ENCODE results near the gene MUC2. TPM values are rescaled to one million over a fixed set of nuclear protein-coding genes. Genes with fewer than 3 reads are reported as not detected.

Gene MUC2
- total RNA-seq, 1 donor from 2014 or later: not detected

DNA sequence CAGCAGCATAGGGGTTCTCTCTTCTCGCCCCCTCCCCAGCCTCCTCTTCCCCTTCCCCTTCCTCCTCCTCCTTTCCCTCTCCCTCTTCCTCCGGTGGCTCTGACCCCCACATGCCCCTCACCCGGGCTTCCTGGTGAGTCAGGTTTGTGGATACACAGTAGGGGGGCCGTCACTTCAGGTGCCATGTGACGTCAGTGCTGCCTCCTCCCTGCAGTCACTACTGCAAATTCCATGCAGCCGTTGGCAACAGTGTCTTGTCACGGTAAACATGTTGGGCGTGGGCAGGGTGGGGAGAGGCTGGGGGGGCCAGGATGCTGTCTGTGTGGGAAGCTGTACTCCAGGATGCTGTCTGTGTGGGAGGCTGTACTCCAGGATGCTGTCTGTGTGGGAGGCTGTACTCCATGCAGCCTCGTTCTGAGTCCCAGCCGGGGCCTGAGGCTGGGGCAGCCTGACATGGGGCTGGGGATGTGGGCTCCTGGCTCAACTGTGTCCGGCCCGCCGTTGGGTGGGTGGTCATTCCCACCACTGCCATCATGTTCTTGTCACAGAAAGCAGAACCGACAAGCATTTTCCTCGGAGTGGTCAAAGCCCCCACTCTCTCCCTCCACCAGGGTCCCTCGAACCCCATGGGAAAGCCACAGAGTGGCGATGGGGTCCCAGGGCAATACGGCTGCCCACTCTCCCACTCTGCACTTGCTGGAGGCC is 2.4 kb upstream of the MUC2 start:
- peak; percentile 41 for DNase-seq

DNA sequence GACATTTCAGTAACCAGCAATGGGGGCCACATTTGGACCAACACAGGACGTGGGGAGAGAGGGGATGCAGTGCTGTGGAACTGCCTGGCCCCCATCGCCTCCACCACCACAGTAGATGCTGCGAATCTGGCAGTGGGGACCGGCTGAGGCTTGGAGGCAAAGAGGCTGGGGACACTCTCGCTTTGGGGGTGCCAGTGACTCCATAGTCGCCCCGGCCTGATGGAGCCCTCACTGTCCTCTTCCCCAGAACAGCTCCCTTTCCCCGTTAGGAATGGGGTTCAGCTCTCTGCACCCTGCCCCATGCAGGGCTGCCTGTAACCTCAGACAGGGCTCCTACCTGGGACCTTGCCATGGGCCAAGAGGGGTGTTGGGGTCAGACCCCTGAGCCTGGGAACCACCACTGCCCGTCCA is 1.8 kb upstream of the MUC2 start:
- no peak for DNase-seq

DNA sequence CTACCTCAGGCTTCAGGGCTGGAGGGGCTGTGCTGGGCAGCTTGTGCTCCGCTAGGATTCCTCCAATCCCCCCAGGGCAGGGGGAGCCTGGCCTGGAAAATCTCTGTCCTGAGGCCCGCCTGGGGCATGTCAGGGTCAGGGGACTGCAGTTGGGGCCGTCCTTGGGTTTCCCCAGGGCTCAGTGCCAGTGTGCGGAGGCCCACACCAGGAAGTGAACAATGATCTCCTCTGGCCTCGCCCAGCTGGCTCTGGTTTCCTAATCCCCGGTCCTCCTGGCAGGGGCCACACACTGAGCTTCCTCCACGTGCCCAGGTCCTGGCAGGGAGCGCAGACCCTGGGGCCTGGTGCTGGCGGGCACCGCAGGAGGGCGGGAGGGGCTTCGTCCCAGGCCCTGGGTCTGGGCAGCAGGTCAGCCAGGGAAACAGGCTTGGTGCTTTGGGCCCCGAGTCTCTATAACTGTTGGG is 1.4 kb upstream of the MUC2 start:
- DNase-seq: no peak

DNA sequence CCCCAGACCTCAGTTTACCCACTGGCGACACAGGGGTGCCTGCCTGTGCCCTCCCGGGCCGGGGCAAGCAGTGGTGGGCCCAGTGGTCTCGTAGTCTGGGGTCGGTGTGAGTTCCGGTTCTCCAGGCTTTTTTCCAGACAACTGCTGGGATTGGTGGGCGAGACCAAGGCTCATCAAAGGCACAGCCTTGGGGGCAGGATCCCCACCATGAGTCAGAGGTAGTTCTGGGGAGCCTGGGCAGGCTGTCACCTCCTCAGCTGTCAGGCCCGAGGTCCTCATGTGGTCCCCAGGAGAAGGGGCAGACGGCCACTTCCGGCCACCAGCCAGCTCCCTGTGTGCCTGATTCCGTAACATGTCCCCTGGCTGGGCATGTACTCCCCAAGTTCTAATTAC is 827 bp upstream of the MUC2 start:
- DNase-seq: no peak

DNA sequence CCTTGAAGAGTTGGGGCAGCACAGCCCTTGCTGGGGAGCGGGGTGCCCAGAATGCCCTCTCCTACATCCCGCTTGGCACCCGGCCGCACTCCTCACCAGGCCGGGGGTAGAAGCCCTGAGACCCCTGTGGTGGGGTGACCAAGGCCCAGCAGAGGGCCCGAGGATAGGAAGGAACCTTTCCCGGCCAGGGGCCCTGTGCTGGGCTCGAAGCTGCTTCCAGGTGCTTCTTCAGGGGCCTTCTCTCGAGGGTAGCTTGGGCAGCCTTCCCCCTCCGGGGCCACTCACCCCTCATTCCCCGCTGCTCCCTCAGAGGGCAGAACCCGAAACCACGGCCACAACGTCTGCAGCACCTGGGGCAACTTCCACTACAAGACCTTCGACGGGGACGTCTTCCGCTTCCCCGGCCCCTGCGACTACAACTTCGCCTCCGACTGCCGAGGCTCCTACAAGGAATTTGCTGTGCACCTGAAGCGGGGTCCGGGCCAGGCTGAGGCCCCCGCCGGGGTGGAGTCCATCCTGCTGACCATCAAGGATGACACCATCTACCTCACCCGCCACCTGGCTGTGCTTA is 752 bp downstream of the MUC2 start:
- no peak for DNase-seq

DNA sequence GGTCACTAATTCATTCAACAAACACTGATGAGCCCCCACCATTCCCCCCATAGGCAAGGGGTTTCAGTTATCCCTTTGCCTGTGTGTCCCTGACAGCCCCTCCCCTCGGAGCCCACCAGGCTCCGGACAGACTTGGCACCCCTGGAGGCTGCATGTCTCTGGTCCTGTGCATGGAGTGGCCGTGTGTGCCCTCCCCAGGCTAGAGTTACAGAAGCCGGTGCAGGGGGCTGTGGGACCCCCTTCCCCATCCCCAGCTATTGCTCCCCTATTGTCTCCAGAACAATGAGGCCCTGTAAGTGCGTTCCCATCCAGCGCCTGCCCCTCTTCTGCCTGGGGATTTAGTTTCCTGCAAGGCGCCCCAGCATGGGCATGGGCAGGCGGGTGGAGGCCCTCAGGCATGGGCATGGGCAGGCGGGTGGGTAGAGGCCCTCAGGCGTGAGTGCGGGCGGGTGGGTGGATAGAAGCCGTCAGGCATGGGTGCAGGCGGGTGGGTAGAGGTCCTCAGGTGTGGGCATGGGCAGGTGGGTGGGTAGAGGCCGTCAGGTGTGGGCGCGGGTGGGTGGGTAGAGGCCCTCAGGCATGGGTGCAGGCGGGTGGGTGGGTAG is 1.5 kb downstream of the MUC2 start:
- no peak for DNase-seq

DNA sequence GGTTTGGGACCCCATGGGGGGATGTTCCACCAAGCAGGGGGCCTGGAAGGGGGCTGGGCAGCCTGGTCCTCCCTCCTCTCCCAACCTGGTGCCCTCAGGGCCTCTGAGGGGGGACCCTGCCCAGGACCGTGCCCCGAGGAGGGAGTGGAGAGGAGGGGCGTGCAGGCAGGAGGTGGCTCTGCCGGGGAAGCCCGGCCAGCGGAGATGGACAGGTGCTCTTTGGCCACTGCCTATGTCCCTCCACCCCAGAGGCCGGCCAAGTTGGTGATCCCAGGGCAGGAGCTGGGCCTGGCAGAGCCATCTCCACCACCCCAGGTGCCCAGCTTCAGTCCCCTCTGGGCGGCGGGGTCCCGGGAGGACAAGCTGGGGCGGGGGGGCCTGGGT is 2.4 kb downstream of the MUC2 start:
- no peak for DNase-seq

DNA sequence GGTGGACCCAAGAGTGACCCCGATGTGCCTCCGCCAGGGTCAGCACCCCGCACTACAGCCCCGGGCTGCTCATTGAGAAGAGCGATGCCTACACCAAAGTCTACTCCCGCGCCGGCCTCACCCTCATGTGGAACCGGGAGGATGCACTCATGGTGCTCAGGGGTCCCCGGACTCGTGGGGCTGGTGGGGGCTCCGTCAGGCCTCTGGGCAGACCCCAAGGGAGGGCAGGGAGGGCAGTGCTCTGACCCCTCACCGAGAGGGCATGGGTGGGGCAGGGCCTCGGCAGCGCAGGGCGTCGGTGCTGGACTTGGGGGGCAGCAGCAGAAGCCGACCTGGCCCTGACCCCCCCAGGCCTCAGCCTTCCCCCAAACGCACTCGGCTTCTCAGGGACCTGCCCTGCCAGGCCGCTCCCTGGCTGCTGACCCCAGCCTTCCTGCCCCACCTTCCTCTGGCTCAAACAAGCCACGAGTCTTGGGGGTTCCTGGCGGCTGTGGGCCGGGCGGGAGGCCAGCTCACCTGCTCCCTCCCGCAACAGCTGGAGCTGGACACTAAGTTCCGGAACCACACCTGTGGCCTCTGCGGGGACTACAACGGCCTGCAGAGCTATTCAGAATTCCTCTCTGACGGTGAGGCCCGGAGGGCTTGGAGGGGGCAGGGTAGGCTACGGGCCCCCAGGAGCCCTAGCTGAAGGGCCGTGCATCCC is 2.9 kb downstream of the MUC2 start:
- no peak for DNase-seq

DNA sequence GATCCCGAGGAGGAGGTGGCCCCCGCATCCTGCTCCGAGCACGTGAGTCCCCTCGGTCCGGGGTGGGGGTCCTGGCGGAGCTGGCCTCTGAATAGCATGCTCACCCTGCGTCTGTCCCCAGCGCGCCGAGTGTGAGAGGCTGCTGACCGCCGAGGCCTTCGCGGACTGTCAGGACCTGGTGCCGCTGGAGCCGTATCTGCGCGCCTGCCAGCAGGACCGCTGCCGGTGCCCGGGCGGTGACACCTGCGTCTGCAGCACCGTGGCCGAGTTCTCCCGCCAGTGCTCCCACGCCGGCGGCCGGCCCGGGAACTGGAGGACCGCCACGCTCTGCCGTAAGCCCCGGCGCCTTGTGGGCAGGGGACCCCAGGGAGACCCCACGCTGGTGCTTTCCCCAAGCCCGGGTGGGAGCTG is 3.5 kb downstream of the MUC2 start:
- DNase-seq: no peak

DNA sequence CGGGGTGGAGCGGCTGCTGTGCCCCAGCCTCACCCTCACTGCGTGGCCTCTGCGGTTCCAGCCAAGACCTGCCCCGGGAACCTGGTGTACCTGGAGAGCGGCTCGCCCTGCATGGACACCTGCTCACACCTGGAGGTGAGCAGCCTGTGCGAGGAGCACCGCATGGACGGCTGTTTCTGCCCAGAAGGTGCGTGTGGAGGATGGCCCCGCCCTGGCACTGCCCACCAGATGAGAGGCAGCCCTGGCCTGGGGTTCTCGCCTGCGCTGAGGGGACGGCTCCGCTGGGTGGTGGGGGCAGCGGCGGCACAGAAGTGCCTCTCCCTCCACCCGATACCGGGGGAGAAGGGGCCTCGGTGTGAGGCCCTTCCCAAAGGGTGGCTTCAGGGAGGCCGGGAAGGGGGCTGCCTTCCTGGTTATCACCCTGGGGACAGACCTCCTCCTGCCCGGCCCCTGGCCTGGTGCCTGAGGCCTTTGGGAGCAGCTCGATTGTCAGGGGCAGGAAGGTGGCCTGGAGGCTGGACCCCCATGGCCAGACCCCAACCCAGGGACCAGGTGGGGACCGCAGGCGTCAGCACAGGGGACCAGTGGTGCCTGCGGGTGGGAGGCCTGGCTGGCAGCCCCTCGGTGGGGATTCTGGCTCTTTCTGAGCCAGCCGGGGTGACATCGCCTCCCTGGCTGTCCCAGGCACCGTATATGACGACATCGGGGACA is 7.1 kb downstream of the MUC2 start:
- no peak for DNase-seq

DNA sequence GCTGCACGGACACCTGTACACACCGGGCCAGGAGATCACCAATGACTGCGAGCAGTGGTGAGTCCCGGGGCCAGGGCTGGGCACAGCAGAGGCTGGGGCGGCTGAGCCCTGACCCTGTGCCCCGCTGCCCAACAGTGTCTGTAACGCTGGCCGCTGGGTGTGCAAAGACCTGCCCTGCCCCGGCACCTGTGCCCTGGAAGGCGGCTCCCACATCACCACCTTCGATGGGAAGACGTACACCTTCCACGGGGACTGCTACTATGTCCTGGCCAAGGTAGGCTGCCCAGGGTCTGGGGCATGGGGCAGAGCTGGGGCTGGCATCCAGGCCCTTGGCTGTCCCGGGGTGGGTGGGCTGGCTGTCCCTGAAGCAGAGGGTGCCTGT is 7.7 kb downstream of the MUC2 start:
- DNase-seq: no peak

DNA sequence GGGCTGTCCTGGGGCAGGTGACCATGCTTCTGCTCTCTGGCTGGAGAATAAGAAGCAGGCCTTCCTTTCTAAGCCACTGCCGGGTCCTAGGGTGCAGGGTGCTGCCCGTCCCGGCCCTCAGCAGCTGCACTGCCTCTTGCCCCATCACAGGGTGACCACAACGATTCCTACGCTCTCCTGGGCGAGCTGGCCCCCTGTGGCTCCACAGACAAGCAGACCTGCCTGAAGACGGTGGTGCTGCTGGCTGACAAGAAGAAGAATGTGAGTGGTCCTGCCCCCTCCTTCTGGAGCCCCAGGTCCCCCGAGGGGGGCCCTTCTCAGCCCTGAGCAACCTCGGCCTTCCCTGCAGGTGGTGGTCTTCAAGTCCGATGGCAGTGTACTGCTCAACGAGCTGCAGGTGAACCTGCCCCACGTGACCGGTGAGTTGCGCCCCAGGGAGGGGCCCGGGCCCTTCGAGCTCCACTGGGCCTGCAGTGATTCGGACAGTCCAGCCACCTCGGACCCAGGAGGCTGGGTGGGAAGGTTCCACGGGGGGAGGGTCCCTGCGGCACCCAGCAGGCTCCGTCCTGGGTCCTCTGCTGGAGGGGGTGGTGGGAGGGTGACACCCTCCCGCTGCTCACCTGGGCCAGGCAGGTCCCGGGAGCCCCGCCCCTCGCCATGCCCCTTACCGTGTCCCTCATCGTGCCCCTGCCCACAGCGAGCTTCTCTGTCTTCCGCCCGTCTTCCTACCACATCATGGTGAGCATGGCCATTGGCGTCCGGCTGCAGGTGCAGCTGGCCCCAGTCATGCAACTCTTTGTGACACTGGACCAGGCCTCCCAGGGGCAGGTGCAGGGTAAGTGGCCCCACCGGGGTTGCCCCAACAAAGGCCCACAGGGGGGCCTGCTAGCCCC is 8.3 kb downstream of the MUC2 start:
- no peak for DNase-seq

DNA sequence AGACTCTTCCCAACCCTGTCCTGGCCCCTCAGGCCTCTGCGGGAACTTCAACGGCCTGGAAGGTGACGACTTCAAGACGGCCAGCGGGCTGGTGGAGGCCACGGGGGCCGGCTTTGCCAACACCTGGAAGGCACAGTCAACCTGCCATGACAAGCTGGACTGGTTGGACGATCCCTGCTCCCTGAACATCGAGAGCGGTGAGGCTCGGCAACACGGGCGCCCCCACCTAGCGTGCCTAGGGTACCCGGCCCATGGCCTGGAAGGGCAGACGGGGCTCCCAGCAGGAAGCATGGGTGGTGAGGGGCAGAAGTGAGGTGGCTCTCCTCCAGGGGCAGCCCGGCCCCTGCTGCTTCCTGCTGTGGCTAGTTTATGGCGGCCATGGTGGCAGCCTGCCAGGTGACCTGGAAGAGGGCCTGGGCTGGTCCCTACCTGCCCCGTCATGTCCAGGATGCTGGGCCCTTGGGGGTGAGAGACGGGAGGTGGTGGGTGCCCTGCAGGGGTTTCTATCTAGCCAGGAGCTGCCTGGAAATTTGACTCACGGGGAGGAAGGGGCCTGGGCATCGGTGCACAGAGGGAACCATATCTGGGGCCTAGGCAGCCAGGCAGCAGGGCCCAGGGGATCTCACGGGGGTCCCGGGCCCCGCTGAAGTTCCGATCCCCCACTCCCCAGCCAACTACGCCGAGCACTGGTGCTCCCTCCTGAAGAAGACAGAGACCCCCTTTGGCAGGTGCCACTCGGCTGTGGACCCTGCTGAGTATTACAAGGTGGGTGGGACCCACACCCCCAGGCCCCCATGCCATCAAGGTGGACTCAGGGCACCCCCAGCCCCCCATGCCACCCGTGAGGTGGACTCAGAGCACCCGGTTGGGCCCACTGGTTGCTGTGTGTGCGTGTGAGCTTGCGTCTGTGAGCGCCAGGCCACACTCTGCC is 9.2 kb downstream of the MUC2 start:
- DNase-seq: no peak

DNA sequence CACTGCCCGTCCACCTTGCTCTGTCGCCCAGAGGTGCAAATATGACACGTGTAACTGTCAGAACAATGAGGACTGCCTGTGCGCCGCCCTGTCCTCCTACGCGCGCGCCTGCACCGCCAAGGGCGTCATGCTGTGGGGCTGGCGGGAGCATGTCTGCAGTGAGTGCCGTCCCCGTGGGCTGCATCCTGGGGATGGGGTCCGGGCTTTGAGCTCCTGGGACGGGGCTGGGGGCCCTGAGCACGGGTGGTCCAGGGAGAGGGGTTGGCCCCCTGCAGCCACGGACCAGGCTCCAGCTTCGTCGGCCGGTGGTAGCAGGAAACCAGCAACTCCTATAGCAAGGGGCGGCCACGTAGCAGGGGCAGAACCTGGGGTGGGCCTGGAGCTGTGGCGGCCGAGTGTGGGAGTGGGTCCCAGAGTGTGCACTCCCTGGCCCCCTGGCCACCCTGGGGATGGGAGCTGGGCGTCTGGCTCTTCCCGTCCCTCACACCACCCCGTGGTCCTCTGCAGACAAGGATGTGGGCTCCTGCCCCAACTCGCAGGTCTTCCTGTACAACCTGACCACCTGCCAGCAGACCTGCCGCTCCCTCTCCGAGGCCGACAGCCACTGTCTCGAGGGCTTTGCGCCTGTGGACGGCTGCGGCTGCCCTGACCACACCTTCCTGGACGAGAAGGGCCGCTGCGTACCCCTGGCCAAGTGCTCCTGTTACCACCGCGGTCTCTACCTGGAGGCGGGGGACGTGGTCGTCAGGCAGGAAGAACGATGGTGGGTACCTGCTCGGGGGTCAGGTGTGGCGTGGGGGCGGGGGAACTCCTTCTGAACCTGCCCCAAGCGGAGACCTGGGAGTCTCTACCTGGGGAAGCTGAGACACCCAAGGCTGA is 10.1 kb downstream of the MUC2 start:
- DNase-seq: no peak

DNA sequence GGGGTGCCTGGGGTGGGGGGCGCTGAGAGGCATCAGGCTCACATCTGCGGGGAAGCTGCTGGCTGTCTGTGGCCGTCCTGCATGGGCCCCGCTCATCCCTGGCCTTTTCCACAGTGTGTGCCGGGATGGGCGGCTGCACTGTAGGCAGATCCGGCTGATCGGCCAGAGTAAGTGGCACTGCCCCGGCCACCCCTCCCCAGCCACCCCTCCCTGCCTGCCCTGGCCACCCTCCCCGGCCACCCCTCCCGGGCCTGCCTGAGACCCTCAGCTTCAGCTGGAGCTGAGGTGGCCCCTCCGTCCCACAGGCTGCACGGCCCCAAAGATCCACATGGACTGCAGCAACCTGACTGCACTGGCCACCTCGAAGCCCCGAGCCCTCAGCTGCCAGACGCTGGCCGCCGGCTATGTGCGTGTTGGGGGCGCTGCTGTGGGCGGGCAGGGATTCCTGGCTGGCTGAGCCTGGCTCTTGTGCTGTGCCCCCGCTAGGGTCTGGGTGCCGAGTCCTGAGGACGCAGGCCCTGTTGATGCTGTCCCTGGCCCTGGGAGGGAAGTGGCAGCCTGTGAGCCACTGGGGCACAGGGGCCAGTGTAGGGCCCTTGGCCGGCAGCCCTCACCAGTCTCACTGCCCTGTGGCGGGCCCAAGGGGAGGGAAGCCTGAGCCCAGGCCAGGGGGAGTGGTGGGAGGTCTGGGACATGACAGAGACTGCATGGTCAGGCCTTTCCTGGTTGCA is 10.9 kb downstream of the MUC2 start:
- DNase-seq: no peak

DNA sequence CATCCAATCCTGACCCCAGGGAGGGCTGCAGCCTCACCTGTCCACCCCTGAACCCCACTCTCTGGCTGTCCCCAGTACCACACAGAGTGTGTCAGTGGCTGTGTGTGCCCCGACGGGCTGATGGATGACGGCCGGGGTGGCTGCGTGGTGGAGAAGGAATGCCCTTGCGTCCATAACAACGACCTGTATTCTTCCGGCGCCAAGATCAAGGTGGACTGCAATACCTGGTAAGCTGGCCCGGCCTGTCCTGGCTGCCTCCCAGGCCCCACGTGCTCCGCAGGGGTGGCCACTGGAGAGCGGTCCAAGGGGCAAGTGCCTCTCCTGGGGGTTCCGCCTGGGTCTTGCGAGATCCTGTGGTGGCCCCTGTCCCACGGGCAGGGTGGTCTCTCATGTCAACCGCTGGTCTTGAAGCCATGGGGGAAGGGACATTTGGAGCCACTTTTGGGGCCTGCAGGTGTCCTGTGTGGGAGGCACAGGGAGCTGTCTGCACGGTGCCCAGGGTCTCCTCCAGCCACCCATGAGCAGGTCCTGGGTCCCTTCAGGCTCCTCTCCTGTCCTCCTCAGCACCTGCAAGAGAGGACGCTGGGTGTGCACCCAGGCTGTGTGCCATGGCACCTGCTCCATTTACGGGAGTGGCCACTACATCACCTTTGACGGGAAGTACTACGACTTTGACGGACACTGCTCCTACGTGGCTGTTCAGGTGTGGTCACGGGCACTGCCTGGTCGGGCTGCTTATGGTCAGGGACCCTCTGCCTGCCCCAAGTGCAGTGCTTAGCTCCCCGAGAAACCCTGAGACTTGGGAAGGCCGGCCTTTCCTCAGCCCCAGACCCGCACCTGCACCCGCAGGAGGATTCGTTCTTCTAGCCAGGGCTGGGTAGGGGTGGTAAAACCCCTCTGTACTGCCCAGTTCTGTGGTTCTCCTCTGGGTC is 11.8 kb downstream of the MUC2 start:
- DNase-seq: no peak

DNA sequence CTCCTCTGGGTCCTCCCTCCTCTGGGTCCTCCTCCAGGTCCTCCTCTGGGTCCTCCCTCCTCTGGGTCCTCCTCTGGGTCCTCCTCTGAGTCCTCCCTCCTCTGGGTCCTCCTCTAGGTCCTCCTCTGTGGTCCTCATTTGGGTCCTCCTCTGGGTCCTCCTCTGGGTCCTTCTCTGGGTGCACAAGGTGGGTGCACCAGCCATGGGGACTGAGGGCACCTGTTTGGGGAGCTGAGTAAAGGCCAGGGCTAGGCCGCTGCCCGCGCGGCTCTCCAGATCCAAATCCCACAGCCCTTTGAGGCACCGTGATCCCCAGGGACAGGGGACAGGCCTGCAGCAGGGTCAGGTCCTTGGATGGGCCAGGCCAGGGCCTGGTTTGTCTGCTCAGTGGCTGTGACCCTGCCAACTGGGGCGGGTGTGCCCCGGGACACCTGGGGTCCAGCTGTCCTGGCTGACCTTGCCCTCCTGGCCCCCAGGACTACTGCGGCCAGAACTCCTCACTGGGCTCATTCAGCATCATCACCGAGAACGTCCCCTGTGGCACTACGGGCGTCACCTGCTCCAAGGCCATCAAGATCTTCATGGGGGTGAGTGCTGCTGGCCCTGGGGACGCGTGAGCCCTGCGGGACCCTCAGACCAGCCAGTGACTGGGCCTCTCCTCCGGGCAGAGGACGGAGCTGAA is 12.7 kb downstream of the MUC2 start:
- DNase-seq: no peak

Measured in occipital lobe (tissue), 2 donors.